Measurements from ENCODE around the gene ZFP57.

DNA sequence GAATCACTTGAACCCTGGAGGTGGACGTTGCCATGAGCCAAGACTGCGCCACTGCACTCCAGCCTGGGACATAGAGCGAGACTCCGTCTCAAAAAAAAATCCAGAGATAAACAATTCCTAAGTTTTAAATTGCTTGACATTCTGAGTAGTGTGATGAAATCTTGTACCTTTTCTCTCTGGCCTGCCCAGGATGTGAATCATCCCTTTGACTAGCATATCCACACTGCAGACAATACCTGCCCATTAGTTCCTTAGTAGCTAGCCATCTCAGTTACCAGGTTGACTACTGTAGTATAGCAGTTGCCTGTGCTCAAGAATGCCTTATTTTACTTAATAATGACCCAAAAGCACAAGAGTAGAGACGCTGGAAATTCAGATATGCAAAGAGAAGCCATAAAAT lies 2.8 kb downstream of the ZFP57 start:
- TF ChIP-seq CTCF (IDR thresholded peaks at IDR 0.05; ENCODE audit: poor library complexity, severe bottlenecking) (no peak), SMC3 (conservative IDR thresholded peaks at IDR 0.05; ENCODE audit: poor library complexity) (no peak), EZH2 (IDR thresholded peaks at IDR 0.05; ENCODE audit: borderline replicate concordance, insufficient read depth, low read length, poor library complexity, severe bottlenecking) (no peak), POLR2AphosphoS5 (IDR thresholded peaks at IDR 0.05) (no peak), EP300 (conservative IDR thresholded peaks at IDR 0.05; ENCODE audit: poor library complexity, severe bottlenecking) (no peak), RAD21 (conservative IDR thresholded peaks at IDR 0.05) (no peak), TAF1 (IDR thresholded peaks at IDR 0.05; ENCODE audit: low read depth) (no peak), MXI1 (conservative IDR thresholded peaks at IDR 0.05; ENCODE audit: poor library complexity, severe bottlenecking) (no peak)
- TF ChIP-seq, protein P1, sequence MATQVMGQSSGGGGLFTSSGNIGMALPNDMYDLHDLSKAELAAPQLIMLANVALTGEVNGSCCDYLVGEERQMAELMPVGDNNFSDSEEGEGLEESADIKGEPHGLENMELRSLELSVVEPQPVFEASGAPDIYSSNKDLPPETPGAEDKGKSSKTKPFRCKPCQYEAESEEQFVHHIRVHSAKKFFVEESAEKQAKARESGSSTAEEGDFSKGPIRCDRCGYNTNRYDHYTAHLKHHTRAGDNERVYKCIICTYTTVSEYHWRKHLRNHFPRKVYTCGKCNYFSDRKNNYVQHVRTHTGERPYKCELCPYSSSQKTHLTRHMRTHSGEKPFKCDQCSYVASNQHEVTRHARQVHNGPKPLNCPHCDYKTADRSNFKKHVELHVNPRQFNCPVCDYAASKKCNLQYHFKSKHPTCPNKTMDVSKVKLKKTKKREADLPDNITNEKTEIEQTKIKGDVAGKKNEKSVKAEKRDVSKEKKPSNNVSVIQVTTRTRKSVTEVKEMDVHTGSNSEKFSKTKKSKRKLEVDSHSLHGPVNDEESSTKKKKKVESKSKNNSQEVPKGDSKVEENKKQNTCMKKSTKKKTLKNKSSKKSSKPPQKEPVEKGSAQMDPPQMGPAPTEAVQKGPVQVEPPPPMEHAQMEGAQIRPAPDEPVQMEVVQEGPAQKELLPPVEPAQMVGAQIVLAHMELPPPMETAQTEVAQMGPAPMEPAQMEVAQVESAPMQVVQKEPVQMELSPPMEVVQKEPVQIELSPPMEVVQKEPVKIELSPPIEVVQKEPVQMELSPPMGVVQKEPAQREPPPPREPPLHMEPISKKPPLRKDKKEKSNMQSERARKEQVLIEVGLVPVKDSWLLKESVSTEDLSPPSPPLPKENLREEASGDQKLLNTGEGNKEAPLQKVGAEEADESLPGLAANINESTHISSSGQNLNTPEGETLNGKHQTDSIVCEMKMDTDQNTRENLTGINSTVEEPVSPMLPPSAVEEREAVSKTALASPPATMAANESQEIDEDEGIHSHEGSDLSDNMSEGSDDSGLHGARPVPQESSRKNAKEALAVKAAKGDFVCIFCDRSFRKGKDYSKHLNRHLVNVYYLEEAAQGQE (IDR thresholded peaks at IDR 0.05; ENCODE audit: borderline replicate concordance) = no peak

All from neural cell (in vitro differentiated cells).